H1 (cell line): ENCODE measurements around the gene CALHM5. TPM values are rescaled to one million over a fixed set of nuclear protein-coding genes. Genes with fewer than 3 reads are reported as not detected.

Experiments
- CTCF ChIA-PET: fragments of 300-600 bp; sonication (Branson Sonifier 250); formaldehyde crosslinking; loops from one replicate; lab custom pipeline; 2021; ENCODE audit not compliant: partially characterized antibody; lab: Charles Lee
- POLR2A ChIA-PET: fragments of 300-600 bp; sonication (Branson Sonifier 250); formaldehyde crosslinking; loops from one replicate; lab custom pipeline; 2021; ENCODE audit warnings: inconsistent platforms; ENCODE audit not compliant: partially characterized antibody; lab: Charles Lee
- DNase-seq, 2 experiments: peaks; one replicate each; pipeline versions ENCODE4 v3.0.0 to v3.0.0-alpha.2; 2010 to 2022; ENCODE audit warnings: low spot score in 2 of 2, low read depth in 1 of 2, mixed read lengths in 1 of 2
- FAIRE-seq: peaks from 2 replicates; lab custom pipeline; 2011; peaks lifted over from hg19 to GRCh38; lab: Jason Lieb, UNC
- H2AFZ ChIP-seq: 2 replicates; pipeline ENCODE4 v1.8.1; 2012; ENCODE audit warnings: low read length, inconsistent platforms
- H2AK5ac ChIP-seq: 2 replicates; pipeline ENCODE4 v1.6.1; 2013; ENCODE audit warnings: low read depth, low read length
- H2BK120ac ChIP-seq: replicated peaks from 2 replicates; pipeline ENCODE3; 2013; ENCODE audit warnings: low read depth, low read length, inconsistent platforms
- H2BK12ac ChIP-seq: 2 replicates; pipeline ENCODE4 v1.6.1; 2013; ENCODE audit warnings: low read depth, low read length
- H2BK15ac ChIP-seq: 2 replicates; pipeline ENCODE4 v1.6.1; 2013; ENCODE audit warnings: low read length
- H2BK20ac ChIP-seq: 2 replicates; pipeline ENCODE4 v1.6.1; 2013; ENCODE audit warnings: low read length
- H2BK5ac ChIP-seq: 2 replicates; pipeline ENCODE4 v1.6.1; 2013; ENCODE audit warnings: low read depth, low read length
- H3K14ac ChIP-seq: 2 replicates; pipeline ENCODE4 v1.6.1; 2013; ENCODE audit warnings: inconsistent platforms; ENCODE audit not compliant: insufficient read length
- H3K18ac ChIP-seq: 2 replicates; pipeline ENCODE4 v1.6.1; 2013; ENCODE audit warnings: low read length; ENCODE audit errors: extremely low read depth
- H3K23ac ChIP-seq: 2 replicates; pipeline ENCODE4 v1.6.1; 2013; ENCODE audit warnings: inconsistent platforms; ENCODE audit not compliant: insufficient read length
- H3K23me2 ChIP-seq: 2 replicates; pipeline ENCODE4 v1.6.1; 2013; ENCODE audit warnings: low read depth, low read length
- H3K27ac ChIP-seq: 2 replicates; pipeline ENCODE4 v1.6.1; 2011; ENCODE audit warnings: low read depth, low read length, inconsistent platforms
- H3K27me3 ChIP-seq, 4 experiments: replicated peaks in 1 of 4; 1 replicate in 1 of 4; 2 replicates in 3 of 4; pipeline versions ENCODE4 v1.6.1 to v1.8.1; 2011 to 2013; ENCODE audit warnings: low read length in 3 of 4, mild to moderate bottlenecking in 3 of 4, inconsistent platforms in 2 of 4, mixed read lengths in 2 of 4, moderate library complexity in 1 of 4; ENCODE audit not compliant: control insufficient read depth in 3 of 4, insufficient read depth in 3 of 4; ENCODE audit errors: extremely low read depth in 1 of 4
- H3K36me3 ChIP-seq, 4 experiments: 2 replicates each; pipeline versions ENCODE4 v1.6.1 to v1.8.1; 2011 to 2013; ENCODE audit warnings: mild to moderate bottlenecking in 4 of 4, low read length in 3 of 4, moderate library complexity in 2 of 4, control low read depth in 1 of 4, inconsistent platforms in 1 of 4; ENCODE audit not compliant: insufficient read depth in 4 of 4, control insufficient read depth in 2 of 4
- H3K4ac ChIP-seq: replicated peaks from 2 replicates; pipeline ENCODE3; 2013; ENCODE audit warnings: low read length, low read depth, mixed read lengths, inconsistent platforms; ENCODE audit not compliant: insufficient read length
- H3K4me1 ChIP-seq, 4 experiments: replicated peaks in 1 of 4; 1 replicate in 1 of 4; 2 replicates in 3 of 4; pipeline versions ENCODE4 v1.6.1 to v1.8.1; 2011 to 2013; ENCODE audit warnings: low read length in 3 of 4, inconsistent platforms in 2 of 4, mixed read lengths in 1 of 4; ENCODE audit not compliant: insufficient read depth in 4 of 4, control insufficient read depth in 3 of 4
- H3K4me2 ChIP-seq, 2 experiments: 2 replicates each; pipeline versions ENCODE4 v1.6.1 to v1.8.1; 2011 to 2013; ENCODE audit warnings: low read depth in 2 of 2, low read length in 2 of 2, control low read depth in 1 of 2, inconsistent platforms in 1 of 2, mild to moderate bottlenecking in 1 of 2; ENCODE audit not compliant: insufficient read depth in 1 of 2
- H3K4me3 ChIP-seq, 4 experiments: fragments of 200-600, 300-600 bp in 1 of 4; sonication (generic), shearing (Covaris generic), sonication (Bioruptor Twin) in 1 of 4; 2 replicates each; pipeline versions ENCODE4 v1.5.1 to v1.8.1; 2011 to 2016; ENCODE audit warnings: low read length in 4 of 4, low read depth in 3 of 4, control low read depth in 2 of 4, inconsistent platforms in 2 of 4, mild to moderate bottlenecking in 2 of 4, mixed read lengths in 1 of 4, moderate library complexity in 1 of 4; ENCODE audit not compliant: insufficient read depth in 2 of 4; ENCODE audit errors: extremely low read depth in 1 of 4
- H3K56ac ChIP-seq: replicated peaks from 2 replicates; pipeline ENCODE3; 2013; ENCODE audit warnings: low read depth, mild to moderate bottlenecking, mixed read lengths, low read length, inconsistent platforms; ENCODE audit not compliant: insufficient read length
- H3K79me1 ChIP-seq: 2 replicates; pipeline ENCODE4 v1.6.1; 2013; ENCODE audit warnings: low read depth, low read length, control low read depth
- H3K79me2 ChIP-seq, 2 experiments: 2 replicates each; pipeline versions ENCODE4 v1.6.1 to v1.8.1; 2012 to 2013; ENCODE audit warnings: low read length in 2 of 2, mild to moderate bottlenecking in 2 of 2, inconsistent platforms in 1 of 2; ENCODE audit not compliant: insufficient read depth in 2 of 2, control insufficient read depth in 1 of 2
- H3K9ac ChIP-seq, 4 experiments: replicated peaks in 1 of 4; 1 replicate in 1 of 4; 2 replicates in 3 of 4; pipeline versions ENCODE4 v1.6.1 to v1.8.1; 2011 to 2013; ENCODE audit warnings: low read depth in 3 of 4, low read length in 3 of 4, control low read depth in 2 of 4, mild to moderate bottlenecking in 2 of 4, moderate library complexity in 2 of 4, inconsistent platforms in 1 of 4; ENCODE audit errors: extremely low read depth in 1 of 4
- H3K9me3 ChIP-seq, 2 experiments: 2 replicates each; pipeline versions ENCODE4 v1.6.1 to v1.8.1; 2012 to 2013; ENCODE audit warnings: mild to moderate bottlenecking in 2 of 2, moderate library complexity in 2 of 2, control low read depth in 1 of 2, inconsistent platforms in 1 of 2, low read depth in 1 of 2, low read length in 1 of 2, mixed read lengths in 1 of 2; ENCODE audit not compliant: insufficient read depth in 2 of 2
- H4K20me1 ChIP-seq, 2 experiments: replicated peaks in 1 of 2; 2 replicates each; pipeline versions ENCODE3 to v1.8.1; 2011 to 2013; ENCODE audit warnings: inconsistent platforms in 2 of 2, low read length in 2 of 2, mild to moderate bottlenecking in 1 of 2; ENCODE audit not compliant: insufficient read depth in 2 of 2, control insufficient read depth in 1 of 2
- H4K5ac ChIP-seq: 2 replicates; pipeline ENCODE4 v1.6.1; 2013; ENCODE audit warnings: low read length, low read depth, mixed read lengths, inconsistent platforms; ENCODE audit not compliant: insufficient read length
- H4K8ac ChIP-seq: 2 replicates; pipeline ENCODE4 v1.8.0; 2013; ENCODE audit warnings: mild to moderate bottlenecking, moderate library complexity, low read length, inconsistent platforms; ENCODE audit not compliant: insufficient read depth; ENCODE audit errors: extremely low read depth
- H4K91ac ChIP-seq: replicated peaks from 2 replicates; pipeline ENCODE3; 2013; ENCODE audit warnings: low read length, mixed read lengths, inconsistent platforms; ENCODE audit not compliant: insufficient read length
- ASH2L ChIP-seq: fragments of 200-600, 300-600 bp; sonication (generic); IDR thresholded peaks from one replicate; pipeline ENCODE4 v1.7.1; 2017; ENCODE audit warnings: low read length
- CEBPB ChIP-seq: IDR thresholded peaks from 2 replicates; pipeline ENCODE4 v1.6.1; 2012; ENCODE audit warnings: low read depth, low read length
- POLR2AphosphoS5 ChIP-seq: IDR thresholded peaks from 2 replicates; pipeline ENCODE4 v1.6.1; 2011; ENCODE audit warnings: low read depth, low read length
- RNF2 ChIP-seq: fragments of 200-900, 300-1000 bp; sonication (generic); IDR thresholded peaks from 2 replicates; pipeline ENCODE4 v1.7.1; 2016; ENCODE audit warnings: borderline replicate concordance, low read depth, mild to moderate bottlenecking, antibody characterized with exemption, low read length; ENCODE audit not compliant: poor library complexity, severe bottlenecking; ENCODE audit errors: missing control alignments
- RXRA ChIP-seq: IDR thresholded peaks from 2 replicates; pipeline ENCODE4 v1.6.1; 2011; ENCODE audit warnings: low read depth, mild to moderate bottlenecking, low read length, moderate library complexity; ENCODE audit not compliant: insufficient read depth
- SP2 ChIP-seq: IDR thresholded peaks from 2 replicates; pipeline ENCODE4 v1.6.1; 2012; ENCODE audit warnings: mild to moderate bottlenecking, low read length, inconsistent platforms
- SP4 ChIP-seq: IDR thresholded peaks from 2 replicates; pipeline ENCODE4 v1.6.1; 2012; ENCODE audit warnings: low read length, inconsistent platforms
- TAF7 ChIP-seq: optimal IDR thresholded peaks from 2 replicates; pipeline ENCODE3; 2011; ENCODE audit warnings: low read depth, mild to moderate bottlenecking, inconsistent platforms, low read length, moderate library complexity, borderline replicate concordance
- TBP ChIP-seq: IDR thresholded peaks from 2 replicates; pipeline ENCODE4 v1.6.1; 2011; ENCODE audit warnings: low read depth, low read length, improper control_type of control experiment
- WGBS, 2 experiments: shearing (Covaris generic) in 1 of 2; methylation state at CpG; one replicate each; pipeline versions ENCODE4 v1.1.6 to v1.1.7; 2013 to 2015; ENCODE audit warnings: low lambda C conversion rate in 2 of 2, mixed read lengths in 2 of 2, inconsistent platforms in 1 of 2, low coverage in 1 of 2, missing lambda C conversion rate in 1 of 2; ENCODE audit not compliant: insufficient replicate concordance in 2 of 2, insufficient coverage in 1 of 2, insufficient read length in 1 of 2; ENCODE audit errors: extremely low coverage in 1 of 2, missing lambda C conversion rate in 1 of 2; 5-methylcytosine and 5-hydroxymethylcytosine counted together
- polyA plus RNA-seq, 7 experiments: library from polyadenylated mRNA; depleted of rRNA in 3 of 7; stranded (reverse) in 5 of 7; unstranded in 2 of 7; fragments of >200 nt in 5 of 7; fragments of 200-250 nt in 2 of 7; gene quantifications; 1 replicate in 5 of 7; 2 replicates in 1 of 7; 4 replicates in 1 of 7; pipeline versions ENCODE4 v1.2.1 to v1.2.3, GENCODE V29; 2011 to 2013; ENCODE audit warnings: missing spikeins in 2 of 7, mixed read lengths in 2 of 7
- total RNA-seq: library from RNA; stranded (reverse); fragmentation: NEBNext Ultra II Directional; extraction: Animal tissue kit (Norgen Biotek cat#: 25700); gene quantifications from 2 replicates; pipeline ENCODE4 v1.2.1, GENCODE V29; 2021
- TF ChIP-seq, protein P1 (sequence below): IDR thresholded peaks from 2 replicates; pipeline ENCODE4 v1.6.1; 2012; ENCODE audit warnings: inconsistent platforms
- TF ChIP-seq, protein P2 (sequence below): IDR thresholded peaks from 2 replicates; pipeline ENCODE4 v1.6.1; 2012; ENCODE audit warnings: inconsistent platforms
- TF ChIP-seq, protein P3 (sequence below): IDR thresholded peaks from 2 replicates; pipeline ENCODE4 v1.6.1; 2012; ENCODE audit warnings: low read length, inconsistent platforms

Gene CALHM5
- total and polyA plus RNA-seq, 2 of the 8 experiments (the other 6 are each of a cell fraction or from before 2014, with no cell fraction given) = 0.05 to 0.09 TPM

DNA sequence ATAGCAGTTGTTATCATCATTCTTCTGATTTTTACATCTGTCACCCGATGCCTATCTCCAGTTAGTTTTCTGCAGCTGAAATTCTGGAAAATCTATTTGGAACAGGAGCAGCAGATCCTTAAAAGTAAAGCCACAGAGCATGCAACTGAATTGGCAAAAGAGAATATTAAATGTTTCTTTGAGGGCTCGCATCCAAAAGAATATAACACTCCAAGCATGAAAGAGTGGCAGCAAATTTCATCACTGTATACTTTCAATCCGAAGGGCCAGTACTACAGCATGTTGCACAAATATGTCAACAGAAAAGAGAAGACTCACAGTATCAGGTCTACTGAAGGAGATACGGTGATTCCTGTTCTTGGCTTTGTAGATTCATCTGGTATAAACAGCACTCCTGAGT lies 48.1 kb upstream of the CALHM5 start:
- ChIA-PET POLR2A (no interaction called here), CTCF (interaction anchor here (0.9 to 1.6 kb wide), 5 partner anchors 8 to 234 kb away, joined by 3 to 7 read pairs (median 4); no protein-coding TSS in a partner anchor)
- H3K56ac ChIP-seq = no peak overlapping the region
- H3K36me3 ChIP-seq = no peaks in the 10 kb centered on the region
- H3K4me3 ChIP-seq = no peak overlapping the region
- no peak overlapping the region for H4K91ac ChIP-seq
- H3K14ac ChIP-seq = no peak overlapping the region
- H3K9me3 ChIP-seq = no peaks in the 10 kb centered on the region
- H2AK5ac ChIP-seq = no peak overlapping the region
- no peak overlapping the region for H3K23ac ChIP-seq
- no peak overlapping the region for H3K18ac ChIP-seq
- no peaks in the 10 kb centered on the region for H3K79me1 ChIP-seq
- peaks cover 8 to 33% (median 25%) of the 10 kb centered on the region in 4 experiments for H3K27me3 ChIP-seq
- peaks cover 4% of the 10 kb centered on the region; the same call in 1 of the 2 replicates for H3K23me2 ChIP-seq
- no peak overlapping the region for H2AFZ ChIP-seq
- no peak overlapping the region; a peak in 1 of 4 replicates for H3K4me2 ChIP-seq
- peaks cover 3 to 4% (median 3%) of the 10 kb centered on the region in 4 experiments for H3K4me1 ChIP-seq
- DNase-seq (no peak), FAIRE-seq (no peak)
- no peak overlapping the region for H4K8ac ChIP-seq
- no peak overlapping the region for H4K5ac ChIP-seq
- no peak overlapping the region for H3K4ac ChIP-seq
- H3K27ac ChIP-seq = no peak overlapping the region
- H3K79me2 ChIP-seq = no peaks in the 10 kb centered on the region
- H4K20me1 ChIP-seq = no peaks in the 10 kb centered on the region
- H2BK20ac ChIP-seq = no peak overlapping the region
- 93% methylated on average over 4 of the region's 4 CpGs; no CpG with 5 or more reads in 1 of the 2 experiments for WGBS, 2 experiments
- no peak overlapping the region for H2BK15ac ChIP-seq
- no peak overlapping the region for H2BK120ac ChIP-seq
- no peak overlapping the region for H2BK12ac ChIP-seq
- no peak overlapping the region for H3K9ac ChIP-seq
- no peak overlapping the region for H2BK5ac ChIP-seq
- TF ChIP-seq ASH2L (no peak), POLR2AphosphoS5 (no peak), RXRA (no peak), RNF2 (no peak), TBP (no peak), SP2 (no peak), CEBPB (no peak), TAF7 (no peak), SP4 (no peak)
- TF ChIP-seq, protein P1, sequence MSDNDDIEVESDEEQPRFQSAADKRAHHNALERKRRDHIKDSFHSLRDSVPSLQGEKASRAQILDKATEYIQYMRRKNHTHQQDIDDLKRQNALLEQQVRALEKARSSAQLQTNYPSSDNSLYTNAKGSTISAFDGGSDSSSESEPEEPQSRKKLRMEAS = no peak
- TF ChIP-seq, protein P2, sequence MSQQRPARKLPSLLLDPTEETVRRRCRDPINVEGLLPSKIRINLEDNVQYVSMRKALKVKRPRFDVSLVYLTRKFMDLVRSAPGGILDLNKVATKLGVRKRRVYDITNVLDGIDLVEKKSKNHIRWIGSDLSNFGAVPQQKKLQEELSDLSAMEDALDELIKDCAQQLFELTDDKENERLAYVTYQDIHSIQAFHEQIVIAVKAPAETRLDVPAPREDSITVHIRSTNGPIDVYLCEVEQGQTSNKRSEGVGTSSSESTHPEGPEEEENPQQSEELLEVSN = no peak
- TF ChIP-seq, protein P3, sequence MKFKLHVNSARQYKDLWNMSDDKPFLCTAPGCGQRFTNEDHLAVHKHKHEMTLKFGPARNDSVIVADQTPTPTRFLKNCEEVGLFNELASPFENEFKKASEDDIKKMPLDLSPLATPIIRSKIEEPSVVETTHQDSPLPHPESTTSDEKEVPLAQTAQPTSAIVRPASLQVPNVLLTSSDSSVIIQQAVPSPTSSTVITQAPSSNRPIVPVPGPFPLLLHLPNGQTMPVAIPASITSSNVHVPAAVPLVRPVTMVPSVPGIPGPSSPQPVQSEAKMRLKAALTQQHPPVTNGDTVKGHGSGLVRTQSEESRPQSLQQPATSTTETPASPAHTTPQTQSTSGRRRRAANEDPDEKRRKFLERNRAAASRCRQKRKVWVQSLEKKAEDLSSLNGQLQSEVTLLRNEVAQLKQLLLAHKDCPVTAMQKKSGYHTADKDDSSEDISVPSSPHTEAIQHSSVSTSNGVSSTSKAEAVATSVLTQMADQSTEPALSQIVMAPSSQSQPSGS = no peak
